Natural killer cell (primary cell): Measurements from ENCODE around the gene PGAM4. TPM values are rescaled to one million over a fixed set of nuclear protein-coding genes. Genes with fewer than 3 reads are reported as not detected.

Experiments
- ATAC-seq, 3 donors: fragments of 150-1000 bp in 2 of 3; fragments of 200-7000 bp in 1 of 3; cut with Tn5 transposase; 1 replicate in 1 of 3; 2 replicates in 2 of 3; pipeline ENCODE4 v1.10.0; 2021; ENCODE audit warnings: mild to moderate bottlenecking in 2 of 3, moderate library complexity in 2 of 3
- DNase-seq, 2 donors: peaks; one replicate each; pipeline versions ENCODE4 v3.0.0 to v3.0.0-alpha.2; 2013 to 2021; ENCODE audit warnings: mixed read lengths in 1 of 2
- H3K27ac ChIP-seq: one replicate; pipeline ENCODE4 v1.5.1; 2013; ENCODE audit warnings: mild to moderate bottlenecking, low read length
- H3K27me3 ChIP-seq: one replicate; pipeline ENCODE4 v1.6.1; 2013; ENCODE audit warnings: low read length; ENCODE audit not compliant: control insufficient read depth, insufficient read depth
- H3K36me3 ChIP-seq: one replicate; pipeline ENCODE4 v1.6.1; 2013; ENCODE audit warnings: low read length; ENCODE audit not compliant: control insufficient read depth, insufficient read depth
- H3K4me1 ChIP-seq: one replicate; pipeline ENCODE4 v1.6.1; 2013; ENCODE audit warnings: low read length; ENCODE audit not compliant: control insufficient read depth, insufficient read depth
- H3K4me3 ChIP-seq: one replicate; pipeline ENCODE4 v1.5.1; 2013; ENCODE audit warnings: low read length
- H3K9me3 ChIP-seq: one replicate; pipeline ENCODE4 v1.6.1; 2013; ENCODE audit warnings: low read length; ENCODE audit not compliant: control insufficient read depth, insufficient read depth
- H3K27ac Mint-ChIP-seq, 2 donors: one replicate each; pipeline ENCODE4 v1.8.0; 2022; ENCODE audit warnings: mild to moderate bottlenecking in 2 of 2, mixed read lengths in 2 of 2, moderate library complexity in 1 of 2
- H3K27me3 Mint-ChIP-seq, 2 donors: one replicate each; pipeline ENCODE4 v1.8.0; 2022; ENCODE audit warnings: low read depth in 2 of 2, mixed read lengths in 2 of 2
- H3K36me3 Mint-ChIP-seq: one replicate; pipeline ENCODE4 v1.8.0; 2022; ENCODE audit warnings: mixed read lengths
- H3K4me1 Mint-ChIP-seq, 2 donors: one replicate each; pipeline ENCODE4 v1.8.0; 2022; ENCODE audit warnings: mixed read lengths in 2 of 2
- H3K4me3 Mint-ChIP-seq: one replicate; pipeline ENCODE4 v1.8.0; 2022; ENCODE audit warnings: mild to moderate bottlenecking, moderate library complexity, mixed read lengths
- H3K9me3 Mint-ChIP-seq, 2 donors: one replicate each; pipeline ENCODE4 v1.8.0; 2022; ENCODE audit warnings: mixed read lengths in 2 of 2
- CTCF ChIP-seq: fragments of 200-600 bp; IDR thresholded peaks from one replicate; pipeline ENCODE4 v1.8.0; 2022; ENCODE audit warnings: antibody characterized with exemption
- WGBS: methylation state at CpG from one replicate; pipeline ENCODE4 v1.1.7; 2013; ENCODE audit warnings: missing lambda C conversion rate; ENCODE audit not compliant: insufficient coverage; 5-methylcytosine and 5-hydroxymethylcytosine counted together
- intact Hi-C: fragments of 100-400 bp; cut with micrococcal nuclease; formaldehyde crosslinking; loops from one replicate; pipeline ENCODE4 v1.14.2; 2022
- total RNA-seq, 4 donors: library from RNA; stranded (reverse); fragments of 120-200 nt in 1 of 4; gene quantifications; one replicate each; pipeline versions ENCODE4 v1.2.3 to v1.2.4, GENCODE V29; 2013 to 2022

Gene PGAM4
- total RNA-seq, 3 donors from 2014 or later (not counting 1 experiment from before 2014, with no cell fraction given) = not detected

- 100% methylated on average over 1 of the region's 1 CpG for WGBS
- peaks cover 26% of the 10 kb centered on the region in 2 donors for H3K4me1 Mint-ChIP-seq
Observed at GRCh38 chrX:77953708-77954107, 15.7 kb downstream of the PGAM4 start.

GRCh38 chrX:77953302-77953701 is 16.1 kb downstream of the PGAM4 start:
- H3K4me3 ChIP-seq = no peak overlapping the region
- no peak overlapping the region for H3K27ac ChIP-seq
- H3K27me3 Mint-ChIP-seq = no peaks in the 10 kb centered on the region
- H3K4me1 ChIP-seq = peaks cover 3% of the 10 kb centered on the region
- no peaks in the 10 kb centered on the region for H3K9me3 ChIP-seq
- H3K27ac Mint-ChIP-seq = no peak overlapping the region
- ATAC-seq (no peak), DNase-seq (no peak)
- WGBS = no CpG with 5 or more reads among the region's 1 CpG
- peaks cover 0 to 2% of the 10 kb centered on the region in 2 donors for H3K9me3 Mint-ChIP-seq
- no peaks in the 10 kb centered on the region for H3K36me3 Mint-ChIP-seq
- intact Hi-C loops = no loop called here
- H3K36me3 ChIP-seq = no peaks in the 10 kb centered on the region
- H3K4me3 Mint-ChIP-seq = no peak overlapping the region
- peaks cover 23 to 25% of the 10 kb centered on the region in 2 donors for H3K4me1 Mint-ChIP-seq
- TF ChIP-seq CTCF = no peak
- no peaks in the 10 kb centered on the region for H3K27me3 ChIP-seq

More at GRCh38 chrX:77953708-77954107, 15.7 kb downstream of the PGAM4 start:
- Mint-ChIP-seq H3K36me3 (no peaks in the 10 kb centered on the region), H3K27me3 (no peaks in the 10 kb centered on the region), H3K9me3 (peaks cover 0 to 2% of the 10 kb centered on the region in 2 donors), H3K27ac (no peak overlapping the region), H3K4me3 (no peak overlapping the region)
- Histone ChIP-seq H3K27me3 (no peaks in the 10 kb centered on the region), H3K9me3 (no peaks in the 10 kb centered on the region), H3K36me3 (no peaks in the 10 kb centered on the region), H3K4me3 (no peak overlapping the region), H3K4me1 (peaks cover 3% of the 10 kb centered on the region), H3K27ac (no peak overlapping the region)
- DNase-seq (no peak), ATAC-seq (no peak)
- TF ChIP-seq CTCF = no peak
- intact Hi-C loops = no loop called here

GRCh38 chrX:77952173-77952572 is 17.3 kb downstream of the PGAM4 start:
- no peak overlapping the region for H3K4me3 Mint-ChIP-seq
- H3K27me3 Mint-ChIP-seq = no peaks in the 10 kb centered on the region
- Histone ChIP-seq H3K9me3 (no peaks in the 10 kb centered on the region), H3K27ac (no peak overlapping the region), H3K27me3 (no peaks in the 10 kb centered on the region), H3K36me3 (no peaks in the 10 kb centered on the region), H3K4me1 (peaks cover 3% of the 10 kb centered on the region), H3K4me3 (no peak overlapping the region)
- DNase-seq = no peak
- intact Hi-C loops = no loop called here
- WGBS = no CpG with 5 or more reads among the region's 1 CpG
- no peak for TF ChIP-seq CTCF
- H3K36me3 Mint-ChIP-seq = no peaks in the 10 kb centered on the region
- H3K4me1 Mint-ChIP-seq = peaks cover 13 to 14% of the 10 kb centered on the region in 2 donors
- no peak overlapping the region for H3K27ac Mint-ChIP-seq
- peaks cover 0 to 2% of the 10 kb centered on the region in 2 donors for H3K9me3 Mint-ChIP-seq
- no peak for ATAC-seq

- Mint-ChIP-seq H3K36me3 (no peaks in the 10 kb centered on the region), H3K27me3 (no peaks in the 10 kb centered on the region), H3K27ac (no peak overlapping the region), H3K4me3 (no peak overlapping the region), H3K9me3 (no peaks in the 10 kb centered on the region), H3K4me1 (no peaks in the 10 kb centered on the region)
- Histone ChIP-seq H3K4me1 (no peaks in the 10 kb centered on the region), H3K36me3 (no peaks in the 10 kb centered on the region), H3K4me3 (no peak overlapping the region), H3K27me3 (no peaks in the 10 kb centered on the region), H3K27ac (no peak overlapping the region), H3K9me3 (no peaks in the 10 kb centered on the region)
- WGBS = 96% methylated on average over 2 of the region's 2 CpGs
- intact Hi-C loops = no loop called here
- no peak for DNase-seq
- TF ChIP-seq CTCF = no peak
- no peak for ATAC-seq
Observed at GRCh38 chrX:77949840-77950239, 19.6 kb downstream of the PGAM4 start.
